ENCODE results near the gene CREM. TPM values are rescaled to one million over a fixed set of nuclear protein-coding genes. Genes with fewer than 3 reads are reported as not detected.
A peak's percentile ranks its signal among the peaks of the same experiment; 100 is the strongest.

Gene CREM
- total and polyA plus RNA-seq, 10 of the 15 experiments (the other 5 are each of a cell fraction or from before 2014, with no cell fraction given) = 51.3 to 115 (median 70.6) TPM

DNA sequence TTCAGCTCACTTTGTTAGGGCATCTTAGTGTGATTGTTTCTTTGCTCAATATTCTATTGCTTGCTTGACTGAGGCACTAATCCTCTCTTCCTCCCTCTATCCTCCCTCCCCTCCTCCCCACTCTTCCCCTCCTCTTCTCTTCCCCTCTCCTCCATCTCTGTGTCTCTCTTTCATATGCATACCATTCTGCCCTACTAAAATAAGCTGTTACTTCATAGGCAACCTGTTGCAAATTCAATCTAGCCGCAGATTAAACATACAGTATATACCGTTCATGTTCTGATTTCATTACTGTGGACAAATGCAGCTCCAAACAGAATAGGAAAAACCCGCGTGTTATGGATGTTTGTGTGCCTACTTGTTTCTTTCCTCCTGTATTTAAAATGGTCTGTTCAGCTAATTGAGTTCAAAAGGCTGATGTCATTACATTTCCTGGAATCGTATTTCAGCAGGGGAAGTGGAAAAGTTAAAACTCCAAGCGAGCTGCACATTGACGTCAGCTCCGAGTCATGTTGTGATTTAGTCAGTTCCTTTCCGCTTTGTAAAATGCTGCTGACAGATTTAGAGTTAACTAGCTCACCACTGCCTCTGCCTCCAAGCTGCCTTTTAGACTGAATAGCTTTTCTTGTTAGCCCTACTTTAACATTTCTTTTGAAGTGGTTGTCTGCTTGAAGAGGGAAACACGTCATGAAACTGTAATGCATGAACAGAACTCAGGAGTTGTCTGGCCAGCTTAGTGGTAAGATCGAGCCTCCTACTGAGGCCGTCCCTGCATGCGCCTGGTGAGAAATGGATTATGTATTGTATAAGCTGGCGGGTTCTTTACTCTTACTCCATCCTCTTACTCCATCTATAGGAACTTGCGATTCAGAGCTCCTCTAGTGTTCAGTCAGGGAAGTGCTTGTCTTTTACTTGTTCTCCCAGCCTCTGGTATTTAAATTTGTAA lies 69.0 kb downstream of the CREM start (continued):
- TF ChIP-seq GATAD2B (conservative IDR thresholded peaks at IDR 0.05; ENCODE audit: low read depth) (no peak; the same call in 1 of the 2 replicates), RB1 (IDR thresholded peaks at IDR 0.05; ENCODE audit: borderline replicate concordance) (no peak), SREBF2 (IDR thresholded peaks at IDR 0.05; ENCODE audit: low read length) (no peak), POLR2A (IDR thresholded peaks at IDR 0.05; ENCODE audit: low read depth, low read length) (peak; percentile 53), JUNB (IDR thresholded peaks at IDR 0.05) (peak; percentile 66), TAF1 (IDR thresholded peaks at IDR 0.05; ENCODE audit: borderline replicate concordance, low read depth, low read length) (peak; percentile 57; the same call in 1 of the 2 replicates), ASH2L (IDR thresholded peaks at IDR 0.05; ENCODE audit: borderline replicate concordance, low read depth) (no peak), POLR2AphosphoS5 (IDR thresholded peaks at IDR 0.05; ENCODE audit: low read length) (peak; percentile 45; the same call in 1 of the 2 replicates), ZBED1 (IDR thresholded peaks at IDR 0.05; ENCODE audit: borderline replicate concordance) (peak; percentile 80; the same call in 1 of the 2 replicates), RCOR1 (conservative IDR thresholded peaks at IDR 0.05; ENCODE audit: low read depth, low read length) (no peak), MYB (IDR thresholded peaks at IDR 0.05; ENCODE audit: borderline replicate concordance, low read depth, low read length) (no peak), JUND (IDR thresholded peaks at IDR 0.05; ENCODE audit: low read depth, low read length) (peak; percentile 31; the same call in 1 of the 2 replicates), STAT3 (IDR thresholded peaks at IDR 0.05; ENCODE audit: low read depth, low read length) (peak; percentile 72), SMC3 (IDR thresholded peaks at IDR 0.05; ENCODE audit: borderline replicate concordance, low read length) (peak; percentile 55; the same call in 1 of the 2 replicates), DPF2 (IDR thresholded peaks at IDR 0.05) (peak; percentile 81), CREM (IDR thresholded peaks at IDR 0.05; ENCODE audit: low read depth) (peak; percentile 98), HDGF (IDR thresholded peaks at IDR 0.05) (peak; percentile 49; the same call in 1 of the 2 replicates), IKZF1 (conservative IDR thresholded peaks at IDR 0.05) (peak; percentile 76), CBX5 (IDR thresholded peaks at IDR 0.05; ENCODE audit: low read depth) (peak; percentile 91; the same call in 1 of the 2 replicates), BMI1 (IDR thresholded peaks at IDR 0.05; ENCODE audit: borderline replicate concordance) (0 out of 2 replicates have a peak, but pooled peaks have one; percentile 32), ZNF24 (IDR thresholded peaks at IDR 0.05) (0 out of 2 replicates have a peak, but pooled peaks have one; percentile 34)
- TF ChIP-seq, protein P1, sequence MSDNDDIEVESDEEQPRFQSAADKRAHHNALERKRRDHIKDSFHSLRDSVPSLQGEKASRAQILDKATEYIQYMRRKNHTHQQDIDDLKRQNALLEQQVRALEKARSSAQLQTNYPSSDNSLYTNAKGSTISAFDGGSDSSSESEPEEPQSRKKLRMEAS (IDR thresholded peaks at IDR 0.05; ENCODE audit: low read depth, low read length) = no peak
- TF ChIP-seq, protein P2, sequence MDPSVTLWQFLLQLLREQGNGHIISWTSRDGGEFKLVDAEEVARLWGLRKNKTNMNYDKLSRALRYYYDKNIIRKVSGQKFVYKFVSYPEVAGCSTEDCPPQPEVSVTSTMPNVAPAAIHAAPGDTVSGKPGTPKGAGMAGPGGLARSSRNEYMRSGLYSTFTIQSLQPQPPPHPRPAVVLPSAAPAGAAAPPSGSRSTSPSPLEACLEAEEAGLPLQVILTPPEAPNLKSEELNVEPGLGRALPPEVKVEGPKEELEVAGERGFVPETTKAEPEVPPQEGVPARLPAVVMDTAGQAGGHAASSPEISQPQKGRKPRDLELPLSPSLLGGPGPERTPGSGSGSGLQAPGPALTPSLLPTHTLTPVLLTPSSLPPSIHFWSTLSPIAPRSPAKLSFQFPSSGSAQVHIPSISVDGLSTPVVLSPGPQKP (IDR thresholded peaks at IDR 0.05; ENCODE audit: low read depth, low read length) = no peak
- TF ChIP-seq, protein P3, sequence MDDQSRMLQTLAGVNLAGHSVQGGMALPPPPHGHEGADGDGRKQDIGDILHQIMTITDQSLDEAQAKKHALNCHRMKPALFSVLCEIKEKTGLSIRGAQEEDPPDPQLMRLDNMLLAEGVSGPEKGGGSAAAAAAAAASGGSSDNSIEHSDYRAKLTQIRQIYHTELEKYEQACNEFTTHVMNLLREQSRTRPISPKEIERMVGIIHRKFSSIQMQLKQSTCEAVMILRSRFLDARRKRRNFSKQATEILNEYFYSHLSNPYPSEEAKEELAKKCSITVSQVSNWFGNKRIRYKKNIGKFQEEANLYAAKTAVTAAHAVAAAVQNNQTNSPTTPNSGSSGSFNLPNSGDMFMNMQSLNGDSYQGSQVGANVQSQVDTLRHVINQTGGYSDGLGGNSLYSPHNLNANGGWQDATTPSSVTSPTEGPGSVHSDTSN (IDR thresholded peaks at IDR 0.05; ENCODE audit: insufficient replicate concordance, low read depth, low read length) = no peak
- TF ChIP-seq, protein P4, sequence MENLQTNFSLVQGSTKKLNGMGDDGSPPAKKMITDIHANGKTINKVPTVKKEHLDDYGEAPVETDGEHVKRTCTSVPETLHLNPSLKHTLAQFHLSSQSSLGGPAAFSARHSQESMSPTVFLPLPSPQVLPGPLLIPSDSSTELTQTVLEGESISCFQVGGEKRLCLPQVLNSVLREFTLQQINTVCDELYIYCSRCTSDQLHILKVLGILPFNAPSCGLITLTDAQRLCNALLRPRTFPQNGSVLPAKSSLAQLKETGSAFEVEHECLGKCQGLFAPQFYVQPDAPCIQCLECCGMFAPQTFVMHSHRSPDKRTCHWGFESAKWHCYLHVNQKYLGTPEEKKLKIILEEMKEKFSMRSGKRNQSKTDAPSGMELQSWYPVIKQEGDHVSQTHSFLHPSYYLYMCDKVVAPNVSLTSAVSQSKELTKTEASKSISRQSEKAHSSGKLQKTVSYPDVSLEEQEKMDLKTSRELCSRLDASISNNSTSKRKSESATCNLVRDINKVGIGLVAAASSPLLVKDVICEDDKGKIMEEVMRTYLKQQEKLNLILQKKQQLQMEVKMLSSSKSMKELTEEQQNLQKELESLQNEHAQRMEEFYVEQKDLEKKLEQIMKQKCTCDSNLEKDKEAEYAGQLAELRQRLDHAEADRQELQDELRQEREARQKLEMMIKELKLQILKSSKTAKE (IDR thresholded peaks at IDR 0.05; ENCODE audit: low read depth, poor library complexity, severe bottlenecking) = peak; percentile 93

Data from GM12878 (cell line).